ENCODE measurements around the gene TRIP13.

TRIP13 gene

DNA sequence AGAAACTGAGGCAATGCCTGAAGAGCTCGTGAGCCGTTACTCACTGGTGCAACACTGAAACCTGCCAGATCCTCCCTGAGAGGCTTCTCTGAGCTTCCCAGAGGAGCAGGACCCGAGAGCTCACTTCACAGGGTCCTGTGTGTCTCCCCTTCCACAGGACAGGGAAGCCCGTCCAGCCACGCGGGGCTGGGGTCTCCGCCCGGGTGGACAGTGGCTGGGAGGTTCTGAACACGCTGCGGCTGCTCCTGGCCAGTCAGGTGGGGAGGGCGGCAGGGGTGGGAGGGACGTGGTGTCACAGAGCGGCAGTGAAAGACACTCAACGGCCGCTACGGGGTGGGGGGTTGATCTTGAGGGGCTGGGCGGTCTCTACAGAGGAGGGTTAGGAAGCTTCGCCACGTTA lies 41.6 kb upstream of the TRIP13 start (continued):
- TF ChIP-seq, protein P1, sequence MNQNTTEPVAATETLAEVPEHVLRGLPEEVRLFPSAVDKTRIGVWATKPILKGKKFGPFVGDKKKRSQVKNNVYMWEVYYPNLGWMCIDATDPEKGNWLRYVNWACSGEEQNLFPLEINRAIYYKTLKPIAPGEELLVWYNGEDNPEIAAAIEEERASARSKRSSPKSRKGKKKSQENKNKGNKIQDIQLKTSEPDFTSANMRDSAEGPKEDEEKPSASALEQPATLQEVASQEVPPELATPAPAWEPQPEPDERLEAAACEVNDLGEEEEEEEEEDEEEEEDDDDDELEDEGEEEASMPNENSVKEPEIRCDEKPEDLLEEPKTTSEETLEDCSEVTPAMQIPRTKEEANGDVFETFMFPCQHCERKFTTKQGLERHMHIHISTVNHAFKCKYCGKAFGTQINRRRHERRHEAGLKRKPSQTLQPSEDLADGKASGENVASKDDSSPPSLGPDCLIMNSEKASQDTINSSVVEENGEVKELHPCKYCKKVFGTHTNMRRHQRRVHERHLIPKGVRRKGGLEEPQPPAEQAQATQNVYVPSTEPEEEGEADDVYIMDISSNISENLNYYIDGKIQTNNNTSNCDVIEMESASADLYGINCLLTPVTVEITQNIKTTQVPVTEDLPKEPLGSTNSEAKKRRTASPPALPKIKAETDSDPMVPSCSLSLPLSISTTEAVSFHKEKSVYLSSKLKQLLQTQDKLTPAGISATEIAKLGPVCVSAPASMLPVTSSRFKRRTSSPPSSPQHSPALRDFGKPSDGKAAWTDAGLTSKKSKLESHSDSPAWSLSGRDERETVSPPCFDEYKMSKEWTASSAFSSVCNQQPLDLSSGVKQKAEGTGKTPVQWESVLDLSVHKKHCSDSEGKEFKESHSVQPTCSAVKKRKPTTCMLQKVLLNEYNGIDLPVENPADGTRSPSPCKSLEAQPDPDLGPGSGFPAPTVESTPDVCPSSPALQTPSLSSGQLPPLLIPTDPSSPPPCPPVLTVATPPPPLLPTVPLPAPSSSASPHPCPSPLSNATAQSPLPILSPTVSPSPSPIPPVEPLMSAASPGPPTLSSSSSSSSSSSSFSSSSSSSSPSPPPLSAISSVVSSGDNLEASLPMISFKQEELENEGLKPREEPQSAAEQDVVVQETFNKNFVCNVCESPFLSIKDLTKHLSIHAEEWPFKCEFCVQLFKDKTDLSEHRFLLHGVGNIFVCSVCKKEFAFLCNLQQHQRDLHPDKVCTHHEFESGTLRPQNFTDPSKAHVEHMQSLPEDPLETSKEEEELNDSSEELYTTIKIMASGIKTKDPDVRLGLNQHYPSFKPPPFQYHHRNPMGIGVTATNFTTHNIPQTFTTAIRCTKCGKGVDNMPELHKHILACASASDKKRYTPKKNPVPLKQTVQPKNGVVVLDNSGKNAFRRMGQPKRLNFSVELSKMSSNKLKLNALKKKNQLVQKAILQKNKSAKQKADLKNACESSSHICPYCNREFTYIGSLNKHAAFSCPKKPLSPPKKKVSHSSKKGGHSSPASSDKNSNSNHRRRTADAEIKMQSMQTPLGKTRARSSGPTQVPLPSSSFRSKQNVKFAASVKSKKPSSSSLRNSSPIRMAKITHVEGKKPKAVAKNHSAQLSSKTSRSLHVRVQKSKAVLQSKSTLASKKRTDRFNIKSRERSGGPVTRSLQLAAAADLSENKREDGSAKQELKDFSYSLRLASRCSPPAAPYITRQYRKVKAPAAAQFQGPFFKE (tag by site-specific recombination; IDR thresholded peaks at IDR 0.05; ENCODE audit: borderline replicate concordance), result no peak
- TF ChIP-seq ZNF175 (tag by site-specific recombination; IDR thresholded peaks at IDR 0.05) (no peak), ZNF324 (tag by site-specific recombination; IDR thresholded peaks at IDR 0.05) (no peak), ZNF660 (tag by site-specific recombination; IDR thresholded peaks at IDR 0.05) (no peak), BCL11A (tag by site-specific recombination; IDR thresholded peaks at IDR 0.05; ENCODE audit: low read depth) (no peak), ZBTB20 (tag by site-specific recombination; IDR thresholded peaks at IDR 0.05) (no peak), ZNF768 (tag by site-specific recombination; IDR thresholded peaks at IDR 0.05) (no peak), ZEB2 (tag by site-specific recombination; IDR thresholded peaks at IDR 0.05) (no peak)
- TF ChIP-seq, protein P2, sequence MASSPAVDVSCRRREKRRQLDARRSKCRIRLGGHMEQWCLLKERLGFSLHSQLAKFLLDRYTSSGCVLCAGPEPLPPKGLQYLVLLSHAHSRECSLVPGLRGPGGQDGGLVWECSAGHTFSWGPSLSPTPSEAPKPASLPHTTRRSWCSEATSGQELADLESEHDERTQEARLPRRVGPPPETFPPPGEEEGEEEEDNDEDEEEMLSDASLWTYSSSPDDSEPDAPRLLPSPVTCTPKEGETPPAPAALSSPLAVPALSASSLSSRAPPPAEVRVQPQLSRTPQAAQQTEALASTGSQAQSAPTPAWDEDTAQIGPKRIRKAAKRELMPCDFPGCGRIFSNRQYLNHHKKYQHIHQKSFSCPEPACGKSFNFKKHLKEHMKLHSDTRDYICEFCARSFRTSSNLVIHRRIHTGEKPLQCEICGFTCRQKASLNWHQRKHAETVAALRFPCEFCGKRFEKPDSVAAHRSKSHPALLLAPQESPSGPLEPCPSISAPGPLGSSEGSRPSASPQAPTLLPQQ (tag by site-specific recombination; IDR thresholded peaks at IDR 0.05), result no peak
- TF ChIP-seq, protein P3, sequence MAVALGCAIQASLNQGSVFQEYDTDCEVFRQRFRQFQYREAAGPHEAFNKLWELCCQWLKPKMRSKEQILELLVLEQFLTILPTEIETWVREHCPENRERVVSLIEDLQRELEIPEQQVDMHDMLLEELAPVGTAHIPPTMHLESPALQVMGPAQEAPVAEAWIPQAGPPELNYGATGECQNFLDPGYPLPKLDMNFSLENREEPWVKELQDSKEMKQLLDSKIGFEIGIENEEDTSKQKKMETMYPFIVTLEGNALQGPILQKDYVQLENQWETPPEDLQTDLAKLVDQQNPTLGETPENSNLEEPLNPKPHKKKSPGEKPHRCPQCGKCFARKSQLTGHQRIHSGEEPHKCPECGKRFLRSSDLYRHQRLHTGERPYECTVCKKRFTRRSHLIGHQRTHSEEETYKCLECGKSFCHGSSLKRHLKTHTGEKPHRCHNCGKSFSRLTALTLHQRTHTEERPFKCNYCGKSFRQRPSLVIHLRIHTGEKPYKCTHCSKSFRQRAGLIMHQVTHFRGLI (tag by site-specific recombination; IDR thresholded peaks at IDR 0.05), result no peak

DNA sequence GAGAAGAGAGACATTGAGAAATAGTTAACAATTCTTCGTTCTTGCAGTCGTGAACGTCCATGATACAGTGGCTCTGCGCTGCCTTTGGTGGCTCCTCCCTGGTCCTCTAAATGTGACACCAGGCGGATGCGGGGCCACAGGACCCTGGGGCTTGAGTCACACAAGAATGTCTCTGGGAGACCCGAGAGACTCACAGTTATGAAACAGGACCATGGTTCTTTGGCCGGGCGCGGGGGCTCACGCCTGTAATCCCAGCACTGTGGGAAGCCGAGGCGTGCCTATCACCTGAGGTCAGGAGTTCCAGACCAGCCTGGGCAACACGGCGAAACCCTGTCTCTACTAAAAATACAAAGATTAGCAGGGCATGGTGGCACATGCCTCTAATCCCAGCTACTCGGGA lies 41.1 kb upstream of the TRIP13 start:
- H3K36me3 ChIP-seq (ENCODE audit: control insufficient read depth in 2 of 2, insufficient read depth in 1 of 2, low read length in 2 of 2), result peaks cover 0 to 3% of the 10 kb centered on the region in 2 experiments; a peak in 2 of 3 replicates
- H3K27ac ChIP-seq (ENCODE audit: extremely low read depth, low read depth, low read length), result no peak overlapping the region
- no peaks in the 10 kb centered on the region for H3K9me3 ChIP-seq (ENCODE audit: control insufficient read depth, insufficient read depth, low read depth, low read length)
- no peaks in the 10 kb centered on the region for H3K4me1 ChIP-seq (ENCODE audit: control insufficient read depth, insufficient read depth, low read length)
- CTCF ChIA-PET, result no interaction called here
- H3K4me3 ChIP-seq (ENCODE audit: low read depth, low read length), result no peak overlapping the region
- POLR2A ChIA-PET, result no interaction called here
- no peak for TF ChIP-seq ZNF48 (tag by site-specific recombination; IDR thresholded peaks at IDR 0.05)
- no peak for TF ChIP-seq ZNF677 (tag by site-specific recombination; IDR thresholded peaks at IDR 0.05)
- no peak for TF ChIP-seq ZNF169 (tag by site-specific recombination; IDR thresholded peaks at IDR 0.05)
- no peak for TF ChIP-seq ZEB2 (tag by site-specific recombination; IDR thresholded peaks at IDR 0.05)
- TF ChIP-seq ZNF292 (tag by site-specific recombination; IDR thresholded peaks at IDR 0.05; ENCODE audit: borderline replicate concordance, low read depth), result no peak
- TF ChIP-seq ZNF214 (tag by site-specific recombination; IDR thresholded peaks at IDR 0.05; ENCODE audit: borderline replicate concordance), result no peak
- TF ChIP-seq ZNF174 (tag by site-specific recombination; IDR thresholded peaks at IDR 0.05), result no peak
- no peak for TF ChIP-seq ZNF560 (tag by site-specific recombination; IDR thresholded peaks at IDR 0.05; ENCODE audit: borderline replicate concordance)
- TF ChIP-seq ZNF426 (tag by site-specific recombination; IDR thresholded peaks at IDR 0.05), result no peak
- TF ChIP-seq ZNF792 (tag by site-specific recombination; IDR thresholded peaks at IDR 0.05), result no peak
- no peak for TF ChIP-seq ZNF768 (tag by site-specific recombination; IDR thresholded peaks at IDR 0.05)
- no peak for TF ChIP-seq BCL11B (tag by site-specific recombination; IDR thresholded peaks at IDR 0.05; ENCODE audit: low read depth)
- TF ChIP-seq, protein P4, sequence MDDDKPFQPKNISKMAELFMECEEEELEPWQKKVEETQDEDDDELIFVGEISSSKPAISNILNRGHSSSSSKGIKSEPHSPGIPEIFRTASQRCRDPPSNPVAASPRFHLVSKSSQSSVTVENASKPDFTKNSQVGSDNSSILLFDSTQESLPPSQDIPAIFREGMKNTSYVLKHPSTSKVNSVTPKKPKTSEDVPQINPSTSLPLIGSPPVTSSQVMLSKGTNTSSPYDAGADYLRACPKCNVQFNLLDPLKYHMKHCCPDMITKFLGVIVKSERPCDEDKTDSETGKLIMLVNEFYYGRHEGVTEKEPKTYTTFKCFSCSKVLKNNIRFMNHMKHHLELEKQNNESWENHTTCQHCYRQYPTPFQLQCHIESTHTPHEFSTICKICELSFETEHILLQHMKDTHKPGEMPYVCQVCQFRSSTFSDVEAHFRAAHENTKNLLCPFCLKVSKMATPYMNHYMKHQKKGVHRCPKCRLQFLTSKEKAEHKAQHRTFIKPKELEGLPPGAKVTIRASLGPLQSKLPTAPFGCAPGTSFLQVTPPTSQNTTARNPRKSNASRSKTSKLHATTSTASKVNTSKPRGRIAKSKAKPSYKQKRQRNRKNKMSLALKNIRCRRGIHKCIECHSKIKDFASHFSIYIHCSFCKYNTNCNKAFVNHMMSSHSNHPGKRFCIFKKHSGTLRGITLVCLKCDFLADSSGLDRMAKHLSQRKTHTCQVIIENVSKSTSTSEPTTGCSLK (tag by site-specific recombination; IDR thresholded peaks at IDR 0.05), result no peak
- TF ChIP-seq, protein P5, sequence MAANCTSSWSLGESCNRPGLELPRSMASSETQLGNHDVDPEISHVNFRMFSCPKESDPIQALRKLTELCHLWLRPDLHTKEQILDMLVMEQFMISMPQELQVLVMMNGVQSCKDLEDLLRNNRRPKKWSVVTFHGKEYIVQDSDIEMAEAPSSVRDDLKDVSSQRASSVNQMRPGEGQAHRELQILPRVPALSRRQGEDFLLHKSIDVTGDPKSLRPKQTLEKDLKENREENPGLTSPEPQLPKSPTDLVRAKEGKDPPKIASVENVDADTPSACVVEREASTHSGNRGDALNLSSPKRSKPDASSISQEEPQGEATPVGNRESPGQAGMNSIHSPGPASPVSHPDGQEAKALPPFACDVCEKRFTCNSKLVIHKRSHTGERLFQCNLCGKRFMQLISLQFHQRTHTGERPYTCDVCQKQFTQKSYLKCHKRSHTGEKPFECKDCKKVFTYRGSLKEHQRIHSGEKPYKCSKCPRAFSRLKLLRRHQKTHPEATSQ (tag by site-specific recombination; IDR thresholded peaks at IDR 0.05), result no peak
- TF ChIP-seq ZNF221 (tag by site-specific recombination; IDR thresholded peaks at IDR 0.05; ENCODE audit: borderline replicate concordance), result no peak
- TF ChIP-seq ZNF623 (tag by site-specific recombination; IDR thresholded peaks at IDR 0.05), result no peak
- no peak for TF ChIP-seq YY1 (tag by site-specific recombination; IDR thresholded peaks at IDR 0.05)

All from HEK293 (cell line).